PFSK-1 (cell line): Measurements from ENCODE around the gene SERPINB2.

Experiments
- FOXP2 ChIP-seq: optimal IDR thresholded peaks from 2 replicates; pipeline ENCODE3; 2011; ENCODE audit warnings: borderline replicate concordance, control low read depth, inconsistent platforms; ENCODE audit not compliant: insufficient read depth; ENCODE audit errors: extremely low read length, extremely low read depth
- POLR2AphosphoS5 ChIP-seq: IDR thresholded peaks from 2 replicates; pipeline ENCODE4 v1.6.1; 2012; ENCODE audit warnings: low read depth, mild to moderate bottlenecking, control low read depth, low read length, moderate library complexity
- REST ChIP-seq, 2 experiments: IDR thresholded peaks; 2 replicates each; pipeline versions ENCODE4 v1.6.1 to v1.8.0; 2011 to 2012; ENCODE audit warnings: low read depth in 2 of 2, low read length in 2 of 2, control low read depth in 1 of 2, inconsistent platforms in 1 of 2, mild to moderate bottlenecking in 1 of 2, moderate library complexity in 1 of 2; ENCODE audit not compliant: insufficient read depth in 1 of 2
- SIN3A ChIP-seq: IDR thresholded peaks from 2 replicates; pipeline ENCODE4 v1.6.1; 2012; ENCODE audit warnings: mild to moderate bottlenecking, low read length, moderate library complexity, borderline replicate concordance; ENCODE audit not compliant: insufficient read depth
- TAF1 ChIP-seq: IDR thresholded peaks from 2 replicates; pipeline ENCODE4 v1.6.1; 2012; ENCODE audit warnings: low read length, control low read depth, borderline replicate concordance; ENCODE audit not compliant: insufficient read depth

DNA sequence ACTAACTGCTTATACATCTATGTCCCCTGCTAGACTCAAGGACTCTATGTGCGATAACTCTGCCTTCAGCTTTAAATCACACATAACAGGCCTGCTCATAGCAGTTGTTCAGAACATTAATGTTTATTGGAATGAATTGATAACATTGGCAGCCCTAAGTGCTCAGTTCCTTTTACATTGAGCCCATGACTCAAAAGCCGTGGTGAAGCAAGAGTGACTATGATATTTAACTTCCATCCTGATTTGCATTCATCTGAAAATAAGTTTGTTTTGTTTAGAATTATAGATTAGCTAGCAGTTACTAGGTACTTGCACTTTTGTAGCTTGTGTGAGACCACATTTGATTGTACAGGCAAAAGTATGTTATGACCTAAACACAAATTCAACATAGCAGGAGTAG lies 34.5 kb downstream of the SERPINB2 start:
- TF ChIP-seq REST (IDR thresholded peaks at IDR 0.05; ENCODE audit: insufficient read depth in 1 of 2, low read depth in 2 of 2, low read length in 2 of 2) = no peak
- TF ChIP-seq POLR2AphosphoS5 = no peak
- no peak for TF ChIP-seq SIN3A
- TF ChIP-seq TAF1 = no peak
- no peak for TF ChIP-seq FOXP2
